H9 (cell line): ENCODE data around the gene ATG13. TPM values are rescaled to one million over a fixed set of nuclear protein-coding genes. Genes with fewer than 3 reads are reported as not detected.
A peak's percentile ranks its signal among the peaks of the same experiment; 100 is the strongest.

Source experiments
- DNase-seq: peaks from one replicate; pipeline ENCODE4 v3.0.0-alpha.2; 2017
- H2AFZ ChIP-seq: one replicate; pipeline ENCODE4 v1.6.1; 2013; ENCODE audit warnings: mild to moderate bottlenecking, low read length, control low read depth, moderate library complexity
- H2AK5ac ChIP-seq: 2 replicates; pipeline ENCODE4 v1.6.1; 2013; ENCODE audit warnings: low read length, control low read depth, mixed read lengths; ENCODE audit not compliant: insufficient read length
- H2BK120ac ChIP-seq: one replicate; pipeline ENCODE4 v1.6.1; 2013; ENCODE audit warnings: low read depth, mild to moderate bottlenecking, low read length, control low read depth, inconsistent platforms; ENCODE audit not compliant: poor library complexity, severe bottlenecking
- H2BK12ac ChIP-seq: 2 replicates; pipeline ENCODE4 v1.6.1; 2013; ENCODE audit warnings: low read length, control low read depth, mixed read lengths, low read depth; ENCODE audit not compliant: insufficient read length
- H2BK15ac ChIP-seq: 2 replicates; pipeline ENCODE4 v1.6.1; 2013; ENCODE audit warnings: low read depth, low read length, control low read depth
- H2BK20ac ChIP-seq: one replicate; pipeline ENCODE4 v1.6.1; 2013; ENCODE audit warnings: low read depth, mild to moderate bottlenecking, low read length, control low read depth, inconsistent platforms; ENCODE audit not compliant: poor library complexity, severe bottlenecking
- H2BK5ac ChIP-seq: 2 replicates; pipeline ENCODE4 v1.6.1; 2013; ENCODE audit warnings: low read length, control low read depth, mixed read lengths; ENCODE audit not compliant: insufficient read length
- H3K14ac ChIP-seq: 2 replicates; pipeline ENCODE4 v1.6.1; 2013; ENCODE audit warnings: low read length, control low read depth; ENCODE audit not compliant: insufficient read depth
- H3K18ac ChIP-seq: 2 replicates; pipeline ENCODE4 v1.6.1; 2013; ENCODE audit warnings: low read depth, mild to moderate bottlenecking, mixed read lengths, low read length, control low read depth; ENCODE audit not compliant: insufficient read length
- H3K23ac ChIP-seq: 2 replicates; pipeline ENCODE4 v1.6.1; 2013; ENCODE audit warnings: low read length, control low read depth, mixed read lengths, low read depth; ENCODE audit not compliant: insufficient read length
- H3K23me2 ChIP-seq: 2 replicates; pipeline ENCODE4 v1.6.1; 2013; ENCODE audit warnings: low read depth, mild to moderate bottlenecking, mixed read lengths, low read length, control low read depth; ENCODE audit not compliant: insufficient read length, poor library complexity, severe bottlenecking
- H3K27ac ChIP-seq: 2 replicates; pipeline ENCODE4 v1.5.1; 2013; ENCODE audit warnings: low read length, control low read depth, mixed read lengths, low read depth; ENCODE audit not compliant: insufficient read length
- H3K27me3 ChIP-seq: 2 replicates; pipeline ENCODE4 v1.6.1; 2013; ENCODE audit warnings: low read length, control low read depth, inconsistent platforms; ENCODE audit not compliant: insufficient read depth
- H3K4ac ChIP-seq: 2 replicates; pipeline ENCODE4 v1.6.1; 2013; ENCODE audit warnings: low read depth, mild to moderate bottlenecking, control low read depth, inconsistent platforms, low read length, moderate library complexity
- H3K4me1 ChIP-seq: 2 replicates; pipeline ENCODE4 v1.6.1; 2013; ENCODE audit warnings: low read length, control low read depth, inconsistent platforms; ENCODE audit not compliant: insufficient read depth
- H3K4me2 ChIP-seq: 2 replicates; pipeline ENCODE4 v1.6.1; 2013; ENCODE audit warnings: low read length, control low read depth, mixed read lengths; ENCODE audit not compliant: insufficient read length, insufficient read depth
- H3K56ac ChIP-seq: 2 replicates; pipeline ENCODE4 v1.6.1; 2013; ENCODE audit warnings: low read depth, mild to moderate bottlenecking, mixed read lengths, low read length, control low read depth; ENCODE audit not compliant: insufficient read length
- H3K79me1 ChIP-seq: 2 replicates; pipeline ENCODE4 v1.6.1; 2013; ENCODE audit warnings: low read depth, mild to moderate bottlenecking, moderate library complexity, low read length, control low read depth, inconsistent platforms; ENCODE audit not compliant: insufficient read depth, poor library complexity, severe bottlenecking
- H3K79me2 ChIP-seq: 2 replicates; pipeline ENCODE4 v1.6.1; 2013; ENCODE audit warnings: low read length, control low read depth, inconsistent platforms; ENCODE audit not compliant: insufficient read depth
- H3K9ac ChIP-seq: 2 replicates; pipeline ENCODE4 v1.6.1; 2013; ENCODE audit warnings: low read length, control low read depth, mixed read lengths; ENCODE audit not compliant: insufficient read length; ENCODE audit errors: extremely low read depth
- H3K9me3 ChIP-seq: one replicate; pipeline ENCODE4 v1.6.1; 2013; ENCODE audit warnings: low read depth, low read length, inconsistent platforms; ENCODE audit not compliant: control insufficient read depth
- H3T11ph ChIP-seq: one replicate; pipeline ENCODE4 v1.6.1; 2013; ENCODE audit warnings: mild to moderate bottlenecking, low read length, control low read depth, inconsistent platforms
- H4K20me1 ChIP-seq: one replicate; pipeline ENCODE4 v1.6.1; 2013; ENCODE audit not compliant: control insufficient read depth, insufficient read length, insufficient read depth
- H4K5ac ChIP-seq: 2 replicates; pipeline ENCODE4 v1.6.1; 2013; ENCODE audit warnings: low read depth, mild to moderate bottlenecking, mixed read lengths, low read length, control low read depth; ENCODE audit not compliant: insufficient read length
- H4K8ac ChIP-seq: replicated peaks from 2 replicates; pipeline ENCODE4 v1.6.1; 2013; ENCODE audit warnings: low read length, control low read depth, mixed read lengths, low read depth; ENCODE audit not compliant: insufficient read length
- H4K91ac ChIP-seq: 2 replicates; pipeline ENCODE4 v1.6.1; 2013; ENCODE audit warnings: low read depth, mild to moderate bottlenecking, moderate library complexity, mixed read lengths, low read length, control low read depth; ENCODE audit not compliant: insufficient read length
- H3K27ac Mint-ChIP-seq, 3 experiments: 2 replicates in 2 of 3; 3 replicates in 1 of 3; pipeline ENCODE4 v1.8.0; 2020 to 2021; ENCODE audit warnings: mixed read lengths in 3 of 3, mild to moderate bottlenecking in 1 of 3, moderate library complexity in 1 of 3
- H3K27me3 Mint-ChIP-seq: 2 replicates; pipeline ENCODE4 v1.8.0; 2021; ENCODE audit warnings: low read depth, mild to moderate bottlenecking, moderate library complexity, mixed read lengths
- H3K36me3 Mint-ChIP-seq, 3 experiments: 2 replicates in 2 of 3; 3 replicates in 1 of 3; pipeline ENCODE4 v1.8.0; 2020 to 2021; ENCODE audit warnings: low read depth in 3 of 3, mixed read lengths in 3 of 3; ENCODE audit not compliant: insufficient read depth in 1 of 3
- H3K4me1 Mint-ChIP-seq, 2 experiments: 2 replicates each; pipeline ENCODE4 v1.8.0; 2020; ENCODE audit warnings: mixed read lengths in 2 of 2
- H3K4me3 Mint-ChIP-seq, 2 experiments: 2 replicates in 1 of 2; 3 replicates in 1 of 2; pipeline ENCODE4 v1.8.0; 2020 to 2021; ENCODE audit warnings: mild to moderate bottlenecking in 2 of 2, mixed read lengths in 2 of 2, moderate library complexity in 1 of 2
- H3K9me3 Mint-ChIP-seq, 2 experiments: 2 replicates in 1 of 2; 3 replicates in 1 of 2; pipeline ENCODE4 v1.8.0; 2020; ENCODE audit warnings: mild to moderate bottlenecking in 2 of 2, mixed read lengths in 2 of 2, moderate library complexity in 1 of 2
- CTCF ChIP-seq: fragments of 200-600 bp; sonication (generic); conservative IDR thresholded peaks from 3 replicates; pipeline ENCODE4 v1.8.0; 2021; ENCODE audit warnings: antibody characterized with exemption, mild to moderate bottlenecking
- WGBS: extraction: QIAGEN DNeasy Blood & Tissue Kit; methylation state at CpG from one replicate; pipeline ENCODE4 v1.1.7; 2013; ENCODE audit warnings: missing lambda C conversion rate, low lambda C conversion rate, mixed read lengths; ENCODE audit not compliant: insufficient read length; ENCODE audit errors: extremely low coverage; 5-methylcytosine and 5-hydroxymethylcytosine counted together
- total RNA-seq: library from RNA; stranded (reverse); gene quantifications from 2 replicates; pipeline ENCODE4 v1.2.1, GENCODE V29; 2021

Gene ATG13
- total RNA-seq, 1 experiment from 2014 or later, result 79.1 TPM

- Histone ChIP-seq H3K27ac (no peak overlapping the region), H4K8ac (no peak overlapping the region), H2AK5ac (no peak overlapping the region), H3K4ac (no peak overlapping the region), H3K79me2 (no peaks in the 10 kb centered on the region), H3K9me3 (no peaks in the 10 kb centered on the region), H2BK5ac (no peak overlapping the region), H2BK12ac (no peak overlapping the region), H3K27me3 (no peaks in the 10 kb centered on the region), H3K4me1 (no peaks in the 10 kb centered on the region), H3K14ac (no peak overlapping the region), H3K18ac (no peak overlapping the region), H2BK15ac (no peak overlapping the region), H2BK20ac (no peak overlapping the region), H3K4me2 (no peak overlapping the region), H3K56ac (no peak overlapping the region), H3K23ac (no peak overlapping the region), H3T11ph (no peak overlapping the region), H4K20me1 (no peaks in the 10 kb centered on the region), H2BK120ac (no peak overlapping the region), H3K23me2 (no peaks in the 10 kb centered on the region), H2AFZ (no peak overlapping the region), H4K91ac (no peak overlapping the region), H3K9ac (no peak overlapping the region), H4K5ac (no peak overlapping the region), H3K79me1 (no peaks in the 10 kb centered on the region)
- no peak for TF ChIP-seq CTCF
- H3K27ac Mint-ChIP-seq, result peak overlapping the region in 2 of 3 experiments; percentile 42 to 47; a peak in 3 of 7 replicates
- H3K27me3 Mint-ChIP-seq, result no peaks in the 10 kb centered on the region
- no peaks in the 10 kb centered on the region for H3K9me3 Mint-ChIP-seq
- H3K4me1 Mint-ChIP-seq, result no peaks in the 10 kb centered on the region
- no peak overlapping the region for H3K4me3 Mint-ChIP-seq
- H3K36me3 Mint-ChIP-seq, result peaks cover 2 to 25% (median 18%) of the 10 kb centered on the region in 3 experiments; a peak in 5 of 7 replicates
- no peak for DNase-seq
- no CpG with 5 or more reads among the region's 1 CpG for WGBS
Measured at GRCh38 chr11:46632502-46632901, 15.1 kb downstream of the ATG13 start.
